ENCODE results near the gene TF. TPM values are rescaled to one million over a fixed set of nuclear protein-coding genes. Genes with fewer than 3 reads are reported as not detected.

TF gene
- polyA plus RNA-seq, 1 experiment = 0.15 TPM

- ChIA-PET CTCF (interaction anchor here (1.4 kb wide), 1 partner anchor 14 kb away, joined by 5 read pairs; no protein-coding TSS in a partner anchor), POLR2A (no interaction called here)
- Histone ChIP-seq H3K27me3 (ENCODE audit: control insufficient read depth, insufficient read depth, low read length) (peaks cover 2% of the 10 kb centered on the region), H3K4me3 (ENCODE audit: low read depth, low read length) (no peak overlapping the region), H3K27ac (ENCODE audit: low read depth, low read length) (no peak overlapping the region), H3K9me3 (ENCODE audit: control insufficient read depth, insufficient read depth, low read length) (no peaks in the 10 kb centered on the region)
- TF ChIP-seq CTCF (IDR thresholded peaks at IDR 0.05; ENCODE audit: low read depth, low read length) = no peak
- no peak for DNase-seq (ENCODE audit: low read depth, low spot score)
Observed at GRCh38 chr3:133831966-133832801, 86.0 kb downstream of the TF start.

GRCh38 chr3:133832802-133833144 lies 86.6 kb downstream of the TF start:
- Histone ChIP-seq H3K9me3 (ENCODE audit: control insufficient read depth, insufficient read depth, low read length) (no peaks in the 10 kb centered on the region), H3K27me3 (ENCODE audit: control insufficient read depth, insufficient read depth, low read length) (peaks cover 4% of the 10 kb centered on the region), H3K4me3 (ENCODE audit: low read depth, low read length) (no peak overlapping the region), H3K27ac (ENCODE audit: low read depth, low read length) (no peak overlapping the region)
- POLR2A ChIA-PET = no interaction called here
- TF ChIP-seq CTCF (IDR thresholded peaks at IDR 0.05; ENCODE audit: low read depth, low read length) = no peak
- DNase-seq (ENCODE audit: low read depth, low spot score) = no peak
- CTCF ChIA-PET = interaction anchor here (1.4 kb wide), 1 partner anchor 15 kb away, joined by 5 read pairs; no protein-coding TSS in a partner anchor

- H3K27me3 ChIP-seq (ENCODE audit: control insufficient read depth, insufficient read depth, low read length) = peaks cover 4% of the 10 kb centered on the region
- H3K4me3 ChIP-seq (ENCODE audit: low read depth, low read length) = no peak overlapping the region
- H3K9me3 ChIP-seq (ENCODE audit: control insufficient read depth, insufficient read depth, low read length) = no peaks in the 10 kb centered on the region
- CTCF ChIA-PET = interaction anchor here (1.4 kb wide), 1 partner anchor 15 kb away, joined by 5 read pairs; no protein-coding TSS in a partner anchor
- POLR2A ChIA-PET = no interaction called here
- H3K27ac ChIP-seq (ENCODE audit: low read depth, low read length) = no peak overlapping the region
- TF ChIP-seq CTCF (IDR thresholded peaks at IDR 0.05; ENCODE audit: low read depth, low read length) = no peak
- no peak for DNase-seq (ENCODE audit: low read depth, low spot score)
Observed at GRCh38 chr3:133833267-133833666, 87.1 kb downstream of the TF start.

GRCh38 chr3:133833880-133834620 lies 87.9 kb downstream of the TF start:
- CTCF ChIA-PET = no interaction called here
- Histone ChIP-seq H3K27ac (ENCODE audit: low read depth, low read length) (no peak overlapping the region), H3K9me3 (ENCODE audit: control insufficient read depth, insufficient read depth, low read length) (no peaks in the 10 kb centered on the region), H3K4me3 (ENCODE audit: low read depth, low read length) (no peak overlapping the region), H3K27me3 (ENCODE audit: control insufficient read depth, insufficient read depth, low read length) (peaks cover 4% of the 10 kb centered on the region)
- POLR2A ChIA-PET = no interaction called here
- no peak for DNase-seq (ENCODE audit: low read depth, low spot score)
- no peak for TF ChIP-seq CTCF (IDR thresholded peaks at IDR 0.05; ENCODE audit: low read depth, low read length)
